Measurements from ENCODE around the gene RNF31. TPM values are rescaled to one million over a fixed set of nuclear protein-coding genes. Genes with fewer than 3 reads are reported as not detected.
A peak's percentile ranks its signal among the peaks of the same experiment; 100 is the strongest.

RNF31 gene
- total RNA-seq, 1 donor from 2014 or later = 77.5 TPM

DNA sequence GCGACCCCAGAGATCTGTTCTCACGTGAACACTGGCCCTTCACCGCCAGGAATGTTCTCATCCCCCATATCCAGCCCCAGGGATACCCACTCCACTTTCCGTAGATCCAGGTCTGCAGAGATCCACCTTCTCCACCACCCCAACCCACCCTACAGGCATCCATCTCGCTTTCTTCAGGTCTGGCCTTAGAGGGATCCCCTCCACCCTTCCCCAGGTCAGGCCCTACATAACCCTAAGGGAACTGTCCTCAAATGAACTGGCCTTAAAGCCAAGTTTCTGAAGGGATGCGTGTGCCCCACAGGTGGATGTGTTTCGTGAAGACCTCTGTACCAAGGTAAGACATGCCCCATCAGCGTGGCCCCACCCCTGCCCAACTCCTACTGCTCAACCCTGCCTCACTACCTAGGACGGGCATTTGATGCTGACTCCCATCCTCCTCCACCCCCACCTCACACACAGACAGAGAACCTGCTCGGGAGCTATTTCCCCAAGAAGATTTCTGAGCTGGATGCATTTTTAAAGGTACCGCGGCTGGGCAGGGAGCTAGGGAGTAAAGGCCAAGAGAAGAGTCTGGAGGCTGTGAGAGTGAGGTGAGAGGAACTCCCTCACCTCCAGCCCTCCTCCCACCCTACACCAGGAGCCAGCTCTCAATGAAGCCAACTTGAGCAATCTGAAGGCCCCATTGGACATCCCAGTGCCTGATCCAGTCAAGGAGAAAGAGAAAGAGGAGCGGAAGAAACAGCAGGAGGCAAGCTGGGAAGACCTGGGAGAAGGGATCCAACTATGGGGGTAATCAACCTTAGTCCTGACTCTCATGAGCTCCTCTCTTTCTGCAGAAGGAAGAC, 10.4 kb upstream of the RNF31 start:
- DNase-seq (ENCODE audit: extremely low read depth, low read depth, low spot score) = no peak

DNA sequence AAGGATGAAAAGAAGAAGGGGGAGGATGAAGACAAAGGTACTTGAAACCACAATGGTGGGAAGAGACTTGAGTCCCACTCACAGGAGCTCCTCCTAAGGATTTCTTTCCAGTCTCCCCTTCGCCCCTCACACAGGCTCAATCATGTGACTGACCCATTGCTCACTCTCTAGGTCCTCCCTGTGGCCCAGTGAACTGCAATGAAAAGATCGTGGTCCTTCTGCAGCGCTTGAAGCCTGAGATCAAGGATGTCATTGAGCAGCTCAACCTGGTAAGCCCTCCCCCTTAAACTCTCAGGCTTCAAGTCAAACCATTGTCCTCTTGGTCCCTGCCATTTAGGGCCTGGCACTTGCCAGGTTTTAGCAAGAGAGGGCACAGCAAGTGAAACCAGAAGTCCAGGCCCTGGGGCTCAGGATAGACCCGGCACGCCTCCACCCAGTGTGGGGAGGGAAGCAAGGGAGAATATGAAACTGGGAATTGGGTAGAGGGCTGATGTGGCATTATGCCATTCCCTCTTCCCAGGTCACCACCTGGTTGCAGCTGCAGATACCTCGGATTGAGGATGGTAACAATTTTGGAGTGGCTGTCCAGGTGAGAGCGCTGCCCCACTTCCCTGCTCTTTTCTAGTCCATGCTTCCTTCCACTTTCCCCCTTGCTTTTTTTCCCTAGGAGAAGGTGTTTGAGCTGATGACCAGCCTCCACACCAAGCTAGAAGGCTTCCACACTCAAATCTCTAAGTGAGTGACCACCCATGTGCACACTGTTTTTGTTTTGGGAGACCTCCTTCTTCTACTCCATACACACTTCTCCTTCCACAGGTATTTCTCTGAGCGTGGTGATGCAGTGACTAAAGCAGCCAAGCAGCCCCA, 9.5 kb upstream of the RNF31 start:
- DNase-seq (ENCODE audit: extremely low read depth, low read depth, low spot score) = no peak

GRCh38 chr14:24138396-24139271, 8.7 kb upstream of the RNF31 start:
- no peak for DNase-seq (ENCODE audit: extremely low read depth, low read depth, low spot score)

DNA sequence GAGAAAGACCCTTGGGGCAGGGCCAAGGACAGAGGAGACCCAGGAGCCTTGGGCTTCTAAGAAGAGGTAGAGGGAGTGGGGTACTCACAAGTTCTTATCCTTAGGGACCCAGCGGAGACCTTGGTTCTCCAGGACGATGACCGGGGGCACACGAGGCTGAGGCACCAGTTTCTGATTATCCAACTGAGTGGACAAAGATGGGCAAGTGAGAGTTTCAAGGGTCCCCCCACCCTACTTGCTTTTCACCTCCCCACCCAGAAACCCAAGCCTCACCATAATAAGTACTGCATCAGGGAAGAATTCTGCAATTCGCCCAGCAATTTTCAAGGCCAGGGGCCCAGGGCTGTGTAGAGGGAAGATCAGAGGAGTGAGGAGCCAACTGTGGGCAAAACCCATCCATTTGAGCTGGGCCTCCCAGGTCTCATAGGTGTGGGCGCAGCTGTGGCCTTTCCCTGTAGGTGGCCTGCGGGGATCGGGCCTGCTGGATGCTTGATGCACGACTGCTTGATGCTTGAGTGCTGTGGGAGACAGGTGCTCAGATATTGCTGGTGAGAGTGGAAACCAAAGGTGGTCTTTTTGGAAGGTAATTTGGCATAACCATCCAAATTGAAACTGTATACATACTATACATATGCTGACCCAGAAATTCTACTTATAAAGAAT, 7.9 kb upstream of the RNF31 start:
- no peak for DNase-seq (ENCODE audit: extremely low read depth, low read depth, low spot score)

DNA sequence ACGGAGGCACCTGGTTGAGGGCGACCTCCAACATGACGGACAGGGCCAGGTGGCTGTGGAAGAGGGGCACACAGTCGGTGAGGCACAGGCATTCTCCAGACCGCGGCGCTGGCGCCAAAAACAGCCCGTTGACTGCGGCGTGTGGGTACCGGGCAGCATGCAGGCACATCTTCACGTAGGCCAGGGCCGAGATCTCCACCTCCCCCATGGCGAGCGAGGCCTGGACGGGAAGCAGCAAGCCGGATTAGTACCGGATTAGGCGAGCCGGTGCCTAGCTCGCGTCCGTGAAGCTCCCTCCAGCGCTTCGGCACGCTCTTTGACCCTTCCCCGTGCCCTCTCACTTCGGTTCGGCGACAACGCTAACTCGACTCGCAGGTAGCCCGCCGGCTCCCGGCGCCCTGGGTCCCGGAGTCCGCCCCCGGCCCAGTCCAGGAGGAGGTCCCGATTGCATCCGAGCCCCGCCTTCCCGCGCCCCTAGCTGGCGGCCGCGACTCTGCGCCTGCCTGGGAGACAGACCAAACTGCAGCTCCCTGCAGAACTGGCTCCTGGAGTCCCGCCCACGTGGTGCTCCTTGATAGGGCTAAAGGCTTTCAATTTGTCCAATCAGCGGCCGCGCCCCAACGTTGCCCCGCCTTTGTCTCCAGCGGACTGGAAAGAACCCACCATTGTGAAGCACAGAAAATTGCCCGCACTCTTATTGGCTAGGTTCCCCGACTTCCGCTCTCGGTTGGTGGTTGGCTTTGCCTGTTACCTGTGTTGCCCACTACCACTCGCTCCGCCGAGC, 6.0 kb upstream of the RNF31 start, which contains the start of gene EMC9:
TSS of gene EMC9 (minus strand) at position 495 of the 784 bp plus-strand sequence. CDS start at position 208, 287 bp downstream.
- DNase-seq (ENCODE audit: extremely low read depth, low read depth, low spot score) = peak; percentile 90

- DNase-seq (ENCODE audit: extremely low read depth, low read depth, low spot score) = no peak
Measured at GRCh38 chr14:24143511-24143910, 3.8 kb upstream of the RNF31 start.

DNA sequence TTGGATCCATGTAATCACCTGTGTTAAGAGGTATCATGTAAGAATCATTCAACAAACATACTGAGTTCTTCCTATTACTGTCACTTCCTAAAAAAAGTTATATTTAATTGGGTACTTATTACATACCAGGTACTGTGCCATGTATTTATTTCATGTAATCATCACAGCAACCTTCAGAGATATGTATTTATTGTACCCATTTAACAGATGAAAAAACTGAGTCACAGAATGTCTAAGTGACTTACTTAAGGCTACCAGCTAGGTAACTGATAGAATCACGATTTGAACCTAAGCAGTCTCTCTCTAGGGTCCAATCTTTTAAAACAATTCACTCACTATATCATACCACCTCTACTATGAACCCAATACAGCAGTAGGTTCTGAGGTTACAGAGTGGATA, 2.8 kb upstream of the RNF31 start:
- DNase-seq (ENCODE audit: extremely low read depth, low read depth, low spot score) = no peak

DNA sequence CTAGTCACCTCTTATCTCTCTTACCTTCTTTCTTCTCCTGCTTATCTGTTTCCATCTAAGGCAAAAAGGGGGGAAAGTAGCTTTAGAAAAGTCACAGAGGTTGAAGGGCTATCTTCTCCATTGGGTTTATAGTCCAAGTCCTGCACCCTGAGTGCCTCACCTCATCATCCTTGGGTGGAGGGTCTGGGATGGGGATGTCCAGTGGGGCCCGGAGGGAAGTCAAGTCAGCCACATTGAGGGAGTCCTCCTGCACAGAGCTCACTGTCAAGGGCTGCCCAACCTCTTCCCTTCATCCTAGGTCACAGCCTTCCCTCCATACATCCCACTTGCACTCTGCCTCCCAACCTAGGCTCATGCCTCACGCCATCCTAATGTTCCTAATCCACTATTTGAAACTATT, 2.1 kb upstream of the RNF31 start:
- DNase-seq (ENCODE audit: extremely low read depth, low read depth, low spot score) = no peak

GRCh38 chr14:24145690-24146452, 1.4 kb upstream of the RNF31 start:
- DNase-seq (ENCODE audit: extremely low read depth, low read depth, low spot score) = peak; percentile 16

- DNase-seq (ENCODE audit: extremely low read depth, low read depth, low spot score) = peak; percentile 65
Measured at GRCh38 chr14:24146453-24146977, 783 bp upstream of the RNF31 start, which contains the start of gene PSME2. TSS of gene PSME2 (minus strand) at chr14:24146610. CDS start at chr14:24146581, 29 bp downstream.

DNA sequence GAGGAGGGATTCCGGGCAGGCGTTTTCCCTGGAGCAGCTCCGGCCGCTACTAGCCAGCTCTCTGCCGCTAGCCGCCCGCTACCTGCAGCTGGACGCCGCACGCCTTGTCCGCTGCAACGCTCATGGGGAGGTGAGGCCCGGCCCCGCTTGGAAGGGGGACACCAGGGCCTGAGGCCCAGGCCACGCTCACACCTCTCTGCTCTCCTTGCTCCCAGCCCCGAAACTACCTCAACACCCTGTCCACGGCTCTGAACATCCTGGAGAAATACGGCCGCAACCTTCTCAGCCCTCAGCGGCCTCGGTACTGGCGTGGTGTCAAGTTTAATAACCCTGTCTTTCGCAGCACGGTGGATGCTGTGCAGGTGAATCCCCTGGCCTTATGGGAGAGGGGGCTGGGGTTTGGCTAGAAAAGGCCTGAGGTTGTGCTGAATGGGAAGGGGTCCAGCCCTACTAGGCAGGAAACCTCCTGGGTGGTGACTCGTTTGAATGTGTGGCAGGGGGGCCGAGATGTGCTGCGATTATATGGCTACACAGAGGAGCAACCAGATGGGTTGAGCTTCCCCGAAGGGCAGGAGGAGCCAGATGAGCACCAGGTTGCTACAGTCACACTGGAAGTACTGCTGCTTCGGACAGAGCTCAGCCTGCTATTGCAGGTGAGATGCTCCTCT, 597 bp downstream of the RNF31 start:
- no peak for DNase-seq (ENCODE audit: extremely low read depth, low read depth, low spot score)

DNA sequence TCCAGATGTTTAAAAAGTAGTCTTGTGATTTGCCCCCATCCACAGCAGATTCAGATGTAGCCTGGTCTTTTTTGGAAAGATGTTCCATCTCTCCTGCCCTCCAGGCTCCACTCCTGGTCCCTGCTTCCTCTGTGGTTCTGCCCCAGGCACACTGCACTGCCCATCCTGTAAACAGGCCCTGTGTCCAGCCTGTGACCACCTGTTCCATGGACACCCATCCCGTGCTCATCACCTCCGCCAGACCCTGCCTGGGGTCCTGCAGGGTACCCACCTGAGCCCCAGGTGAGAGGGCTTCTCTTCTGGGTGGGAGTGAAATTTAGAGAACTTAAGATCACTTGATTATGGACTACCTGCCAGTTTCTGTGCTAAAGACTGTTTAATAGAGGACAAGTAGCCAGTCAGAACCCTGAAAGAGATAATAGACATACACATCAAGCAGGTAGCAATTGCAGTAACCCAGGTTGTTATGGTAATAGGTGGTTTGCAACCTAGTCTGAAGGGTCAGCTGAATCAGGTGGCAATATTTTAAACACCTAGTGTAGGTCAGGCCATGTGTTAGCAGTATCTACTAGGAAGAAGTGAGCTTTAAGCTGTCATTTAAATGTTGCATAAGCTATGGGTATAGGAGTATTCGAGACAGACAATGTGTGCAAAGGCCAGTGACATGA, 2.1 kb downstream of the RNF31 start:
- DNase-seq (ENCODE audit: extremely low read depth, low read depth, low spot score) = no peak

DNA sequence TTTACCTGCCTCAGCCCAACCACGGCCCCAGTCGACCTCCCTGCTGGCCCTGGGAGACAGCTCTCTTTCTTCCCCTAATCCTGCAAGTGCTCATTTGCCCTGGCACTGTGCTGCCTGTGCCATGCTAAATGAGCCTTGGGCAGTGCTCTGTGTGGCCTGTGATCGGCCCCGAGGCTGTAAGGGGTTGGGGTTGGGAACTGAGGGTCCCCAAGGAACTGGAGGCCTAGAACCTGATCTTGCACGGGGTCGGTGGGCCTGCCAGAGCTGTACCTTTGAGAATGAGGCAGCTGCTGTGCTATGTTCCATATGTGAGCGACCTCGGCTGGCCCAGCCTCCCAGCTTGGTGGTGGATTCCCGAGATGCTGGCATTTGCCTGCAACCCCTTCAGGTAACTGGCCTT, 2.8 kb downstream of the RNF31 start:
- no peak for DNase-seq (ENCODE audit: extremely low read depth, low read depth, low spot score)

DNA sequence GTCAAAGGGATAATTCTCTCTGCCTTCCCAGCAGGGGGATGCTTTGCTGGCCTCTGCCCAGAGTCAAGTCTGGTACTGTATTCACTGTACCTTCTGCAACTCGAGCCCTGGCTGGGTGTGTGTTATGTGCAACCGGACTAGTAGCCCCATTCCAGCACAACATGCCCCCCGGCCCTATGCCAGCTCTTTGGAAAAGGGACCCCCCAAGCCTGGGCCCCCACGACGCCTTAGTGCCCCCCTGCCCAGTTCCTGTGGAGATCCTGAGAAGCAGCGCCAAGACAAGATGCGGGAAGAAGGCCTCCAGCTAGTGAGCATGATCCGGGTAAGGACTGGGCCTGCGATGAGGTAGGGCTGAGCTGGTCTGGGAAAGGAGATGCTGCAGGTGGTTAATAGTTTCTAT, 3.3 kb downstream of the RNF31 start:
- DNase-seq (ENCODE audit: extremely low read depth, low read depth, low spot score) = no peak

GRCh38 chr14:24150993-24151392, 3.7 kb downstream of the RNF31 start:
- DNase-seq (ENCODE audit: extremely low read depth, low read depth, low spot score) = no peak

DNA sequence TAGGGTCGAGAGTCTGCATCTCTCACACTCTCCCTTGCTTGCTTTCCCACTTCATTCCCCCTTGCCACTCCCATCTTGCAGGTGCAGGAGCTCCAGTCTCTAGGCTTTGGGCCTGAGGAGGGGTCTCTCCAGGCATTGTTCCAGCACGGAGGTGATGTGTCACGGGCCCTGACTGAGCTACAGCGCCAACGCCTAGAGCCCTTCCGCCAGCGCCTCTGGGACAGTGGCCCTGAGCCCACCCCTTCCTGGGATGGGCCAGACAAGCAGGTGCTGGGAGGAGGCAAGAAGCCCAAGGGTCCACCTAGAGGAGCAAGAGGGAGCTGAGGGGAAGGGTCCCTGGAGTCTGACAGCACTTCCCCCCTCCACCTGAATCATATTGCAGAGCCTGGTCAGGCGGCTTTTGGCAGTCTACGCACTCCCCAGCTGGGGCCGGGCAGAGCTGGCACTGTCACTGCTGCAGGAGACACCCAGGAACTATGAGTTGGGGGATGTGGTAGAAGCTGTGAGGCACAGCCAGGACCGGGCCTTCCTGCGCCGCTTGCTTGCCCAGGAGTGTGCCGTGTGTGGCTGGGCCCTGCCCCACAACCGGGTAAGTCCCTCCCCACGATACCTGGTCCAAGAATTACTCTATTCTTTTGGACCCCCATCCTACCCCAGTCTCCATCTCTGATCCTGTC, 4.2 kb downstream of the RNF31 start:
- no peak for DNase-seq (ENCODE audit: extremely low read depth, low read depth, low spot score)

GRCh38 chr14:24155100-24155499, 7.8 kb downstream of the RNF31 start:
- DNase-seq (ENCODE audit: extremely low read depth, low read depth, low spot score) = no peak

All from glomerular endothelial cell (primary cell).